Activated CD4-positive, alpha-beta memory T cell treated with anti-CD3 and anti-CD28 coated beads for 36 hours (primary cell): ENCODE results near the gene CEBPE. TPM values are rescaled to one million over a fixed set of nuclear protein-coding genes. Genes with fewer than 3 reads are reported as not detected.

ENCODE experiments used
- CTCF ChIA-PET: fragments of 350-600 bp; sonication (Branson Sonifier 250); formaldehyde crosslinking; loops from one replicate; lab custom pipeline; 2021; ENCODE audit warnings: antibody characterized with exemption, inconsistent platforms; lab: Charles Lee
- POLR2A ChIA-PET: fragments of 350-600 bp; sonication (Branson Sonifier 250); formaldehyde crosslinking; loops from one replicate; lab custom pipeline; 2021; ENCODE audit warnings: antibody characterized with exemption; lab: Charles Lee
- DNase-seq: peaks from one replicate; pipeline ENCODE4 v3.0.0-alpha.2; 2020
- H3K27ac Mint-ChIP-seq: one replicate; pipeline ENCODE4 v1.8.0; 2021; ENCODE audit warnings: mixed read lengths
- H3K27me3 Mint-ChIP-seq: one replicate; pipeline ENCODE4 v1.8.0; 2021; ENCODE audit warnings: mixed read lengths
- H3K36me3 Mint-ChIP-seq: one replicate; pipeline ENCODE4 v1.8.0; 2021; ENCODE audit warnings: mixed read lengths
- H3K4me1 Mint-ChIP-seq: one replicate; pipeline ENCODE4 v1.8.0; 2021; ENCODE audit warnings: low read depth, mixed read lengths
- H3K4me3 Mint-ChIP-seq: one replicate; pipeline ENCODE4 v1.8.0; 2021; ENCODE audit warnings: mild to moderate bottlenecking, mixed read lengths
- H3K9me3 Mint-ChIP-seq: one replicate; pipeline ENCODE4 v1.8.0; 2021; ENCODE audit warnings: mixed read lengths
- intact Hi-C: fragments of 100-400 bp; cut with micrococcal nuclease; formaldehyde crosslinking; loops from one replicate; pipeline ENCODE4 v1.15.1; 2023
- total RNA-seq, 2 experiments: library from RNA; stranded (reverse); gene quantifications; one replicate each; pipeline ENCODE4 v1.2.3, GENCODE V29; 2021

CEBPE gene
- total RNA-seq, 2 experiments from 2014 or later: 0.19 to 0.34 TPM

GRCh38 chr14:23069413-23069806, 49.6 kb downstream of the CEBPE start:
- H3K36me3 Mint-ChIP-seq: peaks cover 45% of the 10 kb centered on the region
- H3K4me1 Mint-ChIP-seq: peaks cover 42% of the 10 kb centered on the region
- no peaks in the 10 kb centered on the region for H3K27me3 Mint-ChIP-seq
- DNase-seq: no peak
- ChIA-PET POLR2A (interaction anchor here (0.7 kb wide), 1 partner anchor 62 kb away, joined by 3 read pairs; no protein-coding TSS in a partner anchor), CTCF (interaction anchor here (0.7 to 18.9 kb wide), 56 partner anchors 10 to 489 kb away, joined by 3 to 839 read pairs (median 7); partner anchors contain the start of genes ACIN1, AJUBA, C14orf119 and CDH24)
- no peak overlapping the region for H3K4me3 Mint-ChIP-seq
- no peak overlapping the region for H3K27ac Mint-ChIP-seq
- no peaks in the 10 kb centered on the region for H3K9me3 Mint-ChIP-seq
- intact Hi-C loops: loop anchor here (1.0 to 2.0 kb wide), 2 partner anchors 39 to 118 kb away; no protein-coding TSS in a partner anchor

GRCh38 chr14:23068789-23069412, 50.2 kb downstream of the CEBPE start:
- no peaks in the 10 kb centered on the region for H3K9me3 Mint-ChIP-seq
- H3K36me3 Mint-ChIP-seq: peaks cover 48% of the 10 kb centered on the region
- peak; percentile 82 for DNase-seq
- H3K4me3 Mint-ChIP-seq: no peak overlapping the region
- peaks cover 42% of the 10 kb centered on the region for H3K4me1 Mint-ChIP-seq
- peak overlapping the region; percentile 66 for H3K27ac Mint-ChIP-seq
- intact Hi-C loops: loop anchor here (1.0 to 2.0 kb wide), 2 partner anchors 40 to 118 kb away; no protein-coding TSS in a partner anchor
- H3K27me3 Mint-ChIP-seq: no peaks in the 10 kb centered on the region
- CTCF ChIA-PET: interaction anchor here (0.6 to 18.9 kb wide), 63 partner anchors 11 to 489 kb away, joined by 3 to 839 read pairs (median 6); partner anchors contain the start of genes ACIN1, AJUBA, C14orf119 and CDH24
- POLR2A ChIA-PET: interaction anchor here (0.7 to 1.1 kb wide), 2 partner anchors 11 to 62 kb away, joined by 3 read pairs; partner anchors contain the start of gene CDH24

DNA sequence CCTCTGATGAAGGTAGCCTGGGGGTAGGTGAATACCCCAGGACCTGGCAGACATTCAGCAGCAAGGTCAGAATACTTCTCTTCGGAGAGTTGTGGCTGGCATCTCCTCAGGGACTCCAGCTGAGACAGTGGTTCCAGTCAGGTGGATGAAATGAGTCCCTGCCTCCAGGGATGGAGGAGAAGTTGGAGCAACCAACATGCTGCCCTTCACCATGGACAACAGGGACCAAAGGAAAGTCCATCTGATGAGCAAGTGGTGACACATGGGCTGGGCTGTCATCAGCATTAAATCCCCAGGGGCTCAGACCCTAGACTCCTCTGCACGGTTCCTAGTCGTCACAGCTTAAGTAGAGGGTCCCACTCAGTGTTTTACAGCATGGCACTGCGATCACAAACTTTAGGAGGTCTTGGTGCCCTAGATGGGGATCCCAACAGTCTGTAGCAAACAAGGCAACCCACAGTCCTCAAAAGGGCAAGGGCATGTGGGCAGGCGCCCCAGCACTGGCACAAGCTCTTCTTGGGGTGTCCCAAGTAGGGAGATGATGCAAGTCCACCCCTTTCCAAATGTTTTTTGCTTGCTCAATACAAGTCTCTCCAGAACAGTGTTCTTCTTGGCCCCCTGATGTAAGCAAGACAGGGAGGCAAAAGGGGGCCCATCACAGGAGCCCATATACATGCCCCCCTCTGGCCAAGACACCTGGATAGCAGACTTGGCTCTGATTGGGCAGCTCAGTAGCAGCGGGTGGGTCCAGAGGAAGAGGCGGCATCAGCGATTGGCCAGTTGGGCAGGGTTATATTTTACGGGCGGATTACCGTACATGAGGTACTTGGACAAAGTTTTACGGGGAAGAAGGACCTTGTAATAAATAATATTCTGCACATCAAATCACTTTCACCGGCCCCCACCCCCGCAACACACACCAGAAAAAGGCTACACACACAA, 50.9 kb downstream of the CEBPE start:
- DNase-seq: no peak
- peak overlapping the region; percentile 66 for H3K27ac Mint-ChIP-seq
- intact Hi-C loops: loop anchor here (2.0 kb wide), 1 partner anchor 41 kb away; no protein-coding TSS in a partner anchor
- H3K4me3 Mint-ChIP-seq: no peak overlapping the region
- H3K9me3 Mint-ChIP-seq: no peaks in the 10 kb centered on the region
- CTCF ChIA-PET: interaction anchor here (0.6 to 18.9 kb wide), 62 partner anchors 10 to 490 kb away, joined by 3 to 839 read pairs (median 6); partner anchors contain the start of genes ACIN1, AJUBA, C14orf119 and CDH24
- peaks cover 42% of the 10 kb centered on the region for H3K4me1 Mint-ChIP-seq
- peaks cover 55% of the 10 kb centered on the region for H3K36me3 Mint-ChIP-seq
- H3K27me3 Mint-ChIP-seq: no peaks in the 10 kb centered on the region
- POLR2A ChIA-PET: interaction anchor here (1.1 kb wide), 1 partner anchor 10 kb away, joined by 3 read pairs; the partner anchor contains the start of gene CDH24

Other genes starting within 250 kb of the CEBPE start
- gene LRP10, start 247.5 kb downstream of the CEBPE start, total RNA-seq: 10 to 100 TPM; 62.4 to 64.3 TPM
- under 1 TPM; 0.36 to 0.77 TPM for gene REM2, start 236.0 kb downstream of the CEBPE start, total RNA-seq
- gene RBM23, start 200.1 kb downstream of the CEBPE start, total RNA-seq: 10 to 100 TPM; 55.0 to 56.0 TPM
- 100 to 1,000 TPM in 1 of 2 experiments, 10 to 100 TPM in 1; 85.6 to 100 TPM for gene PRMT5, start 189.9 kb downstream of the CEBPE start, total RNA-seq
- gene HAUS4, start 162.2 kb downstream of the CEBPE start, total RNA-seq: 10 to 100 TPM; 84.4 to 86.6 TPM
- 1 to 10 TPM; 1.5 to 1.7 TPM for gene AJUBA, start 136.7 kb downstream of the CEBPE start, total RNA-seq
- gene C14orf93, start 109.1 kb downstream of the CEBPE start, total RNA-seq: 10 to 100 TPM in 1 of 2 experiments, 1 to 10 TPM in 1; 7.5 to 10.8 TPM
- 100 to 1,000 TPM; 116 to 119 TPM for gene PSMB5, start 84.4 kb downstream of the CEBPE start, total RNA-seq
- gene PSMB11, start 77.0 kb downstream of the CEBPE start, total RNA-seq: not detected
- 1 to 10 TPM in 1 of 2 experiments, under 1 TPM in 1; 1.00 to 1.1 TPM for gene CDH24, start 61.7 kb downstream of the CEBPE start, total RNA-seq
- gene ACIN1, start 24.1 kb downstream of the CEBPE start, total RNA-seq: 100 to 1,000 TPM; 148 to 157 TPM
- gene C14orf119, start 23.8 kb downstream of the CEBPE start, total RNA-seq: 10 to 100 TPM; 58.0 to 62.8 TPM
- not detected for gene CIROP, start 14.3 kb downstream of the CEBPE start, total RNA-seq
- gene SLC7A8, start 64.4 kb upstream of the CEBPE start, total RNA-seq: 1 to 10 TPM in 1 of 2 experiments, under 1 TPM in 1; 0.83 to 1.7 TPM
- gene RNF212B, start 118.7 kb upstream of the CEBPE start, total RNA-seq: not detected
- gene HOMEZ, start 166.9 kb upstream of the CEBPE start, total RNA-seq: 10 to 100 TPM; 12.3 to 13.0 TPM
- gene PPP1R3E, start 183.6 kb upstream of the CEBPE start, total RNA-seq: 10 to 100 TPM; 12.6 to 15.8 TPM
- under 1 TPM; 0.55 to 0.85 TPM for gene BCL2L2, start 187.6 kb upstream of the CEBPE start, total RNA-seq
- 100 to 1,000 TPM; 198 to 209 TPM for gene PABPN1, start 202.2 kb upstream of the CEBPE start, total RNA-seq
- 1 to 10 TPM; 4.4 to 4.8 TPM for gene SLC22A17, start 233.6 kb upstream of the CEBPE start, total RNA-seq
- gene EFS, start 245.9 kb upstream of the CEBPE start, total RNA-seq: not detected